Right cardiac atrium (tissue), 5 donors: ENCODE results near the gene RASD2. TPM values are rescaled to one million over a fixed set of nuclear protein-coding genes. Genes with fewer than 3 reads are reported as not detected.

Experiments used
- ATAC-seq, 2 donors: fragments of 200-7000 bp; cut with Tn5 transposase; one replicate each; pipeline versions ENCODE4 v1.8.0 to v1.9.1; 2020; ENCODE audit warnings: moderate library complexity in 2 of 2, mild to moderate bottlenecking in 1 of 2
- DNase-seq, 3 donors: peaks; one replicate each; pipeline ENCODE4 v3.0.0-alpha.2; 2020
- H3K27ac ChIP-seq: one replicate; pipeline ENCODE4 v1.5.1; 2013; ENCODE audit warnings: mild to moderate bottlenecking, low read length, control low read depth, moderate library complexity
- H3K27me3 ChIP-seq: one replicate; pipeline ENCODE4 v1.6.1; 2013; ENCODE audit not compliant: control insufficient read depth, insufficient read depth
- H3K4me1 ChIP-seq: one replicate; pipeline ENCODE4 v1.6.1; 2013; ENCODE audit warnings: low read length; ENCODE audit not compliant: control insufficient read depth, insufficient read depth
- H3K4me3 ChIP-seq: one replicate; pipeline ENCODE4 v1.5.1; 2013; ENCODE audit warnings: low read length, control low read depth
- H3K9me3 ChIP-seq: one replicate; pipeline ENCODE4 v1.6.1; 2013; ENCODE audit warnings: low read length; ENCODE audit not compliant: control insufficient read depth
- WGBS: extraction: QIAGEN DNeasy Blood & Tissue Kit; methylation state at CpG from one replicate; pipeline ENCODE4 v1.1.7; 2013; 5-methylcytosine and 5-hydroxymethylcytosine counted together
- intact Hi-C, 4 donors: fragments of 100-400 bp; cut with DNase I; formaldehyde crosslinking; loops; one replicate each; pipeline versions ENCODE4 v1.11.0 to v1.14.0; 2022 to 2023
- polyA plus RNA-seq: library from polyadenylated mRNA; stranded (reverse); fragments of 200-250 nt; gene quantifications from one replicate; pipeline ENCODE4 v1.2.3, GENCODE V29; 2013
- total RNA-seq, 4 donors: library from RNA; stranded (reverse); fragmentation: NEBNext Ultra II Directional; extraction: Animal tissue kit (Norgen Biotek cat#: 25700); gene quantifications; one replicate each; pipeline ENCODE4 v1.2.1, GENCODE V29; 2021
- donor health status: healthy with polysubstance abuse.
- donor health status: DM: no; HTN: yes; CAD: no.
- donor health status: DM: no; HTN: no; CAD: no.
- donor health status: DM: no; HTN: yes; CAD: no; lungs with severe emphysema.
- donor health status: DM: yes; HTN: yes; CAD: no.

RASD2 gene
- total and polyA plus RNA-seq, 5 donors: 0.78 to 3.2 (median 2.1) TPM

DNA sequence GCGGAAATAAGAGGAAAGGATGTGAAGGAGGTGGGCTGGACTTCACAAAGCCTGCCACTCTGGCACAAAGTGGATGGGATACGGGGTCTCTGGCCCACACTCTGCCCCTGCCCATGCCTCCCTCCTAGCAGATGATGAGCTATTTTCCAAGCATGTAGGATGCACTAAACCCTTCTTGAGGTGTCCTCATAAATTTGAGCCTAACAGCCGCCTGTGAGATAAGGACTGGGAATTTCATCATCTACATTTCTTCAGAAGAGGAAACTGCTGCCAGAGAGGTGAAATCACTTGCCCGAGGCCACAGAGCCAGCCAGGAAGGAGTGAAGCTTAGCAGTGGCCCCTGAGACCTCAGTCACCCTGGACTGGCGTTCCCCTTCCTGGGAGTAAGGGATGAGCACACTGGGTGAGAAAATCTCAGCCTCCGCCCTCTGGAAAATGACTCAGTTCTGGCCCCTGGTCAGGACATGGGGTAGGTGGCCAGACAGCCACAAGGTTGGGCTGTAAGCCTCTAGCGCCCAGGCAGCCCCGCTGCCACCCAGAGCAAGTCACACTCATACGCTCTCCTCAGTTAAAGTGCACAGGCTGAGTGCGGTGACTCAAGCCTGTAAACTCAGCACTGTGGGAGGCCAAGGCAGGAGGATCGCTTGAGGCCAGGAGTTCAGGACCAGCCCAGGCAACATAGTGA, 48.6 kb downstream of the RASD2 start:
- Histone ChIP-seq H3K27me3 (no peaks in the 10 kb centered on the region), H3K9me3 (no peaks in the 10 kb centered on the region), H3K27ac (peak overlapping the region; percentile 85), H3K4me3 (no peak overlapping the region), H3K4me1 (peaks cover 9% of the 10 kb centered on the region)
- peak in 1 of 2 donors; percentile 17 for ATAC-seq
- intact Hi-C loops: loop anchor here in 2 of 4 donors (10.0 kb wide), 1 partner anchor 234 kb away; no protein-coding TSS in a partner anchor
- peak in 1 of 3 donors; percentile 57 for DNase-seq
- 63% methylated on average over 11 of the region's 11 CpGs for WGBS

GRCh38 chr22:35589756-35590093, 49.1 kb downstream of the RASD2 start:
- intact Hi-C loops: loop anchor here in 2 of 4 donors (10.0 kb wide), 1 partner anchor 235 kb away; no protein-coding TSS in a partner anchor
- Histone ChIP-seq H3K27ac (no peak overlapping the region), H3K4me3 (no peak overlapping the region), H3K4me1 (peaks cover 9% of the 10 kb centered on the region), H3K27me3 (no peaks in the 10 kb centered on the region), H3K9me3 (no peaks in the 10 kb centered on the region)
- DNase-seq (no peak), ATAC-seq (no peak)
- 95% methylated on average over 6 of the region's 6 CpGs for WGBS

DNA sequence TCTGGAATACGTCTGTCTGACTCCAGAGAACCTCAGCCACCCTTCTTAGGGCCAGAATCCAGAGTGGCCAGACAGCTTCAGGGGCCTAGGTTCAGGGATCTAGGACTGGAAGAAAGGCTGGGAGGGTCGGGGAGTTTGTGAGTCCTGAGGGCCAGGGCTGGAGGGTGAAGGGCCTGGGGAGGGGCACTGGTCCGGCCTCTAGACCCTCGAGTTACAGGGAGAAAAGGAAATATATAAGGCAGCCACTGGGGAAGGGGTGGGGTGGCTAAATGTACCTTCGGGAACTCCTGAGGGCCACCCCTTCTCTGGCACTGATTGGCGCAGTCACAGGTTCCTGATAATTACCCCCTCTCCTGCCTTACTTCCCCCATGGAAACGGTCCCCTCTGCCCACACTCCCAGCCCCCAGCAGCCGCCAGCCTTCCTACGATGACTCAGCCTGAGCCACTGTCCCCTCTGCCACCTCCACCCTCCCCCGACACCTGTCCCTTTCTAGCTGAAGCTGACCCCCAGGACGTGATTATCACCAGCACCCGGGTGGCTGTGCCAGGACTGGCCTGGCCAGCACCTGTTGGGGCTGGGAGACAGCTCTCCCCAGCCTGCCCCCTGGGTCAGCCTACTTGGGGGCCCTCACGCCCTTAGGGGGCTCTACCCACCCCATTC, 50.1 kb downstream of the RASD2 start:
- DNase-seq (no peak), ATAC-seq (peak in 1 of 2 donors; percentile 3)
- Histone ChIP-seq H3K9me3 (no peaks in the 10 kb centered on the region), H3K27me3 (no peaks in the 10 kb centered on the region), H3K4me1 (peaks cover 12% of the 10 kb centered on the region), H3K4me3 (no peak overlapping the region), H3K27ac (peak overlapping the region; percentile 20)
- intact Hi-C loops: no loop called here
- 59% methylated on average over 13 of the region's 13 CpGs for WGBS

GRCh38 chr22:35591714-35592417, 51.2 kb downstream of the RASD2 start:
- peak overlapping the region; percentile 94 for H3K27ac ChIP-seq
- ATAC-seq (no peak), DNase-seq (peak in 1 of 3 donors; percentile 13)
- no peaks in the 10 kb centered on the region for H3K9me3 ChIP-seq
- no peaks in the 10 kb centered on the region for H3K27me3 ChIP-seq
- intact Hi-C loops: no loop called here
- 86% methylated on average over 14 of the region's 14 CpGs for WGBS
- no peak overlapping the region for H3K4me3 ChIP-seq
- peaks cover 12% of the 10 kb centered on the region for H3K4me1 ChIP-seq

DNA sequence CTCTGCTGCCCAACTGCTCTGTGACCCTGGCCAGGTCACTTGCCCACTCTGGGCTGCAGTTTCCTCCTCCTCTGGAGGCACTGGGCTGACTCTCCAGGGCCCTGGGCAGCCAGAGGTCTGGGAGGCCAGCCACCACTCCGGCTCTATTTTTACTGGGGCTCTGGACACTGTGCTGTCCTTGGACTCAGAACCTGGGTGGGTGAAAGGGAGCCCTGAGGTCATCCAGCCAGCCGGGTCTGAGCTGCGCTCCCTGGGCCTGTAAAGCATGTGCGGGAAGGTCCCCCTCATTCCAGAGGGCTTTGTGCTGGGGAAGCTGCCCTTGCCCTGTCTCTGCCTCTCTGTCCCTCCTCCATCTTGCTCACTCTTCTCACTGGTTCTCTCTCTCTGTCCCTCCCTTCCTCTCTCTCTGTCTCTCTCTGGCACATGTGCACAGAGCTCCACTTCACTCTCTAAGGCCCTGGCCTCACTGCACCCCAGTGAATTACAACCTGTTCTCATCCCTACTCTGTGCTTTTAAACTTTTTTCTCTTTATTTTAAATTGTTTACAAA, 51.9 kb downstream of the RASD2 start:
- H3K4me3 ChIP-seq: no peak overlapping the region
- peak overlapping the region; percentile 94 for H3K27ac ChIP-seq
- peaks cover 12% of the 10 kb centered on the region for H3K4me1 ChIP-seq
- WGBS: 48% methylated on average over 4 of the region's 4 CpGs
- no peaks in the 10 kb centered on the region for H3K9me3 ChIP-seq
- intact Hi-C loops: no loop called here
- H3K27me3 ChIP-seq: no peaks in the 10 kb centered on the region
- ATAC-seq (peak; percentile 31 to 49), DNase-seq (peak in 1 of 3 donors; percentile 13)

GRCh38 chr22:35593071-35593890, 52.6 kb downstream of the RASD2 start:
- ATAC-seq: no peak
- no peaks in the 10 kb centered on the region for H3K27me3 ChIP-seq
- H3K27ac ChIP-seq: peak overlapping the region; percentile 94
- intact Hi-C loops: no loop called here
- H3K9me3 ChIP-seq: no peaks in the 10 kb centered on the region
- no peak overlapping the region for H3K4me3 ChIP-seq
- WGBS: 20% methylated on average over 3 of the region's 3 CpGs
- peaks cover 7% of the 10 kb centered on the region for H3K4me1 ChIP-seq
- no peak for DNase-seq

GRCh38 chr22:35593891-35594470, 53.4 kb downstream of the RASD2 start:
- Histone ChIP-seq H3K27me3 (no peaks in the 10 kb centered on the region), H3K27ac (peak overlapping the region; percentile 9), H3K9me3 (no peaks in the 10 kb centered on the region), H3K4me1 (peaks cover 6% of the 10 kb centered on the region), H3K4me3 (no peak overlapping the region)
- 57% methylated on average over 14 of the region's 14 CpGs for WGBS
- intact Hi-C loops: no loop called here
- DNase-seq (peak in 1 of 3 donors; percentile 13), ATAC-seq (no peak)

DNA sequence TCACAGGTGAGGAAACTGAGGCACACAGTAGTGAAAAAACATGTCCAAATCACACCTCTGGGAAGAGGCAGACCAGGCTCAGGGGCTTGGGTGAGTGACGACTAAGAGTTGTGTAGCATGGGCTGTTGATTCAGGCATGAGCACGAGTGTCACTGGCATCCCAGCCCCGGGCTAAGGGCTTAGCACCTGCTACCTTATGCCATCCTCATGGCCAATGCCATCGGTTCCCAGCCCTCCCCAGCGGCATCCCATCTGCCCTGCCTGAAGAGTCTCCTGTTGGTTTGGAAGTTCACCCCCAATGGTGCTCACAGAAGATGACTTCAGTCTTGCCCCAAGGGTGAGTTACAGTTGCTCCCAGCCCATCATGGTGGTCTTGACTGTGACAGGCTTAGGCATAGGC, 54.1 kb downstream of the RASD2 start:
- DNase-seq (peak in 1 of 3 donors; percentile 7), ATAC-seq (no peak)
- H3K27ac ChIP-seq: peak overlapping the region; percentile 30
- WGBS: 97% methylated on average over 5 of the region's 5 CpGs
- no peaks in the 10 kb centered on the region for H3K9me3 ChIP-seq
- intact Hi-C loops: no loop called here
- no peaks in the 10 kb centered on the region for H3K27me3 ChIP-seq
- H3K4me1 ChIP-seq: peaks cover 6% of the 10 kb centered on the region
- H3K4me3 ChIP-seq: no peak overlapping the region

- intact Hi-C loops: no loop called here
- WGBS: 52% methylated on average over 7 of the region's 7 CpGs
- Histone ChIP-seq H3K27ac (peak overlapping the region; percentile 25), H3K9me3 (no peaks in the 10 kb centered on the region), H3K4me1 (peaks cover 6% of the 10 kb centered on the region), H3K4me3 (no peak overlapping the region), H3K27me3 (no peaks in the 10 kb centered on the region)
- peak; percentile 22 to 76 (median 64) for DNase-seq
- ATAC-seq: peak in 1 of 2 donors; percentile 51
Measured at GRCh38 chr22:35596821-35597220, 56.2 kb downstream of the RASD2 start.
